Measurements from ENCODE around the gene MRPL17. TPM values are rescaled to one million over a fixed set of nuclear protein-coding genes. Genes with fewer than 3 reads are reported as not detected.

MRPL17 gene
- total and polyA plus RNA-seq, 9 of the 15 experiments (the other 6 are each of a cell fraction or from before 2014, with no cell fraction given), result 33.9 to 81.6 (median 43.9) TPM

- TF ChIP-seq, protein P1, sequence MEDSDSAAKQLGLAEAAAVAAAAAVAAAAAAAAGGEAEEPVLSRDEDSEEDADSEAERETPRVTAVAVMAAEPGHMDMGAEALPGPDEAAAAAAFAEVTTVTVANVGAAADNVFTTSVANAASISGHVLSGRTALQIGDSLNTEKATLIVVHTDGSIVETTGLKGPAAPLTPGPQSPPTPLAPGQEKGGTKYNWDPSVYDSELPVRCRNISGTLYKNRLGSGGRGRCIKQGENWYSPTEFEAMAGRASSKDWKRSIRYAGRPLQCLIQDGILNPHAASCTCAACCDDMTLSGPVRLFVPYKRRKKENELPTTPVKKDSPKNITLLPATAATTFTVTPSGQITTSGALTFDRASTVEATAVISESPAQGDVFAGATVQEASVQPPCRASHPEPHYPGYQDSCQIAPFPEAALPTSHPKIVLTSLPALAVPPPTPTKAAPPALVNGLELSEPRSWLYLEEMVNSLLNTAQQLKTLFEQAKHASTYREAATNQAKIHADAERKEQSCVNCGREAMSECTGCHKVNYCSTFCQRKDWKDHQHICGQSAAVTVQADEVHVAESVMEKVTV (CRISPR knock-in tag; IDR thresholded peaks at IDR 0.05), result peak; percentile 52
- TF ChIP-seq CEBPG (CRISPR knock-in tag; IDR thresholded peaks at IDR 0.05) (peak; percentile 73), CEBPG (tag; conservative IDR thresholded peaks at IDR 0.05 in 1 of 2, IDR thresholded peaks at IDR 0.05 in 1 of 2) (peak; percentile 85 to 97), REST (IDR thresholded peaks at IDR 0.05; ENCODE audit: borderline replicate concordance) (peak; percentile 54; the same call in 1 of the 2 replicates), REST (CRISPR knock-in tag; IDR thresholded peaks at IDR 0.05; ENCODE audit: low read depth) (no peak), SMC3 (conservative IDR thresholded peaks at IDR 0.05; ENCODE audit: insufficient read depth, low read depth, low read length) (peak; percentile 55; the same call in 1 of the 2 replicates), FIP1L1 (IDR thresholded peaks at IDR 0.05; ENCODE audit: low read depth, low read length, poor library complexity, severe bottlenecking) (no peak)
- TF ChIP-seq, protein P2, sequence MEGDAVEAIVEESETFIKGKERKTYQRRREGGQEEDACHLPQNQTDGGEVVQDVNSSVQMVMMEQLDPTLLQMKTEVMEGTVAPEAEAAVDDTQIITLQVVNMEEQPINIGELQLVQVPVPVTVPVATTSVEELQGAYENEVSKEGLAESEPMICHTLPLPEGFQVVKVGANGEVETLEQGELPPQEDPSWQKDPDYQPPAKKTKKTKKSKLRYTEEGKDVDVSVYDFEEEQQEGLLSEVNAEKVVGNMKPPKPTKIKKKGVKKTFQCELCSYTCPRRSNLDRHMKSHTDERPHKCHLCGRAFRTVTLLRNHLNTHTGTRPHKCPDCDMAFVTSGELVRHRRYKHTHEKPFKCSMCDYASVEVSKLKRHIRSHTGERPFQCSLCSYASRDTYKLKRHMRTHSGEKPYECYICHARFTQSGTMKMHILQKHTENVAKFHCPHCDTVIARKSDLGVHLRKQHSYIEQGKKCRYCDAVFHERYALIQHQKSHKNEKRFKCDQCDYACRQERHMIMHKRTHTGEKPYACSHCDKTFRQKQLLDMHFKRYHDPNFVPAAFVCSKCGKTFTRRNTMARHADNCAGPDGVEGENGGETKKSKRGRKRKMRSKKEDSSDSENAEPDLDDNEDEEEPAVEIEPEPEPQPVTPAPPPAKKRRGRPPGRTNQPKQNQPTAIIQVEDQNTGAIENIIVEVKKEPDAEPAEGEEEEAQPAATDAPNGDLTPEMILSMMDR (IDR thresholded peaks at IDR 0.05 in 2 of 3, conservative IDR thresholded peaks at IDR 0.05 in 1 of 3; ENCODE audit: insufficient read depth in 2 of 3, low read depth in 1 of 3, low read length in 3 of 3), result peak; percentile 69 to 82 (median 76)
These were observed 20.3 kb upstream of the MRPL17 start (continued) for GRCh38 chr11:6703247-6704063.

Data from K562 (cell line).